Activated effector memory CD4-positive, alpha-beta T cell treated with anti-CD3 and anti-CD28 coated beads, Interleukin-2, amount 50 U/mL, for 16 hours (primary cell): ENCODE data around the gene IMPA2.
"Not testable (repeated sequence)": the region's sequence is repeated elsewhere in the genome, so short reads cannot be mapped to it uniquely, and the experiment has no call there.

Experiments
- DNase-seq: peaks from one replicate; pipeline ENCODE4 v3.0.0-alpha.2; 2020

Gene IMPA2

GRCh38 chr18:12056034-12056883, 75.0 kb downstream of the IMPA2 start:
- no peak for DNase-seq

GRCh38 chr18:12056884-12057402, 75.6 kb downstream of the IMPA2 start:
- DNase-seq = no peak

GRCh38 chr18:12057419-12058039, 76.2 kb downstream of the IMPA2 start:
- no peak for DNase-seq

- no peak for DNase-seq
Measured at GRCh38 chr18:12059334-12060181, 78.3 kb downstream of the IMPA2 start.

- DNase-seq = no peak
Measured at GRCh38 chr18:12060182-12060870, 79.0 kb downstream of the IMPA2 start.

GRCh38 chr18:12061685-12062084, 80.4 kb downstream of the IMPA2 start:
- no peak for DNase-seq

GRCh38 chr18:12062974-12063373, 81.7 kb downstream of the IMPA2 start:
- DNase-seq = no peak

GRCh38 chr18:12064086-12064763, 82.9 kb downstream of the IMPA2 start:
- DNase-seq = no peak

GRCh38 chr18:12065397-12065796, 84.1 kb downstream of the IMPA2 start:
- DNase-seq = no peak

- DNase-seq = no peak
Measured at GRCh38 chr18:12066910-12067511, 85.7 kb downstream of the IMPA2 start.

GRCh38 chr18:12067671-12068070, 86.4 kb downstream of the IMPA2 start:
- no peak for DNase-seq

GRCh38 chr18:12068316-12068949, 87.1 kb downstream of the IMPA2 start:
- DNase-seq = not testable (repeated sequence)

- DNase-seq = no peak
Measured at GRCh38 chr18:12068950-12069320, 87.6 kb downstream of the IMPA2 start.

- not testable (repeated sequence) for DNase-seq
Measured at GRCh38 chr18:12071066-12071465, 89.8 kb downstream of the IMPA2 start.

GRCh38 chr18:12072996-12073395, 91.7 kb downstream of the IMPA2 start:
- no peak for DNase-seq

- DNase-seq = no peak
Measured at GRCh38 chr18:12074736-12075135, 93.4 kb downstream of the IMPA2 start.

- no peak for DNase-seq
Measured at GRCh38 chr18:12076424-12077140, 95.3 kb downstream of the IMPA2 start.

GRCh38 chr18:12077994-12078393, 96.7 kb downstream of the IMPA2 start:
- DNase-seq = not testable (repeated sequence)

GRCh38 chr18:12079491-12080237, 98.4 kb downstream of the IMPA2 start:
- no peak for DNase-seq
